GM21447 (cell line): ENCODE data around the gene NFATC1.

Experiments used
- ATAC-seq: cut with Tn5 transposase; IDR thresholded peaks from one replicate; pipeline ENCODE4 v1.9.1; 2021; ENCODE audit not compliant: unreplicated experiment

NFATC1 gene

GRCh38 chr18:79452190-79452990, 56.7 kb downstream of the NFATC1 start:
- ATAC-seq = no peak

- no peak for ATAC-seq
Measured at GRCh38 chr18:79452991-79453645, 57.4 kb downstream of the NFATC1 start.

DNA sequence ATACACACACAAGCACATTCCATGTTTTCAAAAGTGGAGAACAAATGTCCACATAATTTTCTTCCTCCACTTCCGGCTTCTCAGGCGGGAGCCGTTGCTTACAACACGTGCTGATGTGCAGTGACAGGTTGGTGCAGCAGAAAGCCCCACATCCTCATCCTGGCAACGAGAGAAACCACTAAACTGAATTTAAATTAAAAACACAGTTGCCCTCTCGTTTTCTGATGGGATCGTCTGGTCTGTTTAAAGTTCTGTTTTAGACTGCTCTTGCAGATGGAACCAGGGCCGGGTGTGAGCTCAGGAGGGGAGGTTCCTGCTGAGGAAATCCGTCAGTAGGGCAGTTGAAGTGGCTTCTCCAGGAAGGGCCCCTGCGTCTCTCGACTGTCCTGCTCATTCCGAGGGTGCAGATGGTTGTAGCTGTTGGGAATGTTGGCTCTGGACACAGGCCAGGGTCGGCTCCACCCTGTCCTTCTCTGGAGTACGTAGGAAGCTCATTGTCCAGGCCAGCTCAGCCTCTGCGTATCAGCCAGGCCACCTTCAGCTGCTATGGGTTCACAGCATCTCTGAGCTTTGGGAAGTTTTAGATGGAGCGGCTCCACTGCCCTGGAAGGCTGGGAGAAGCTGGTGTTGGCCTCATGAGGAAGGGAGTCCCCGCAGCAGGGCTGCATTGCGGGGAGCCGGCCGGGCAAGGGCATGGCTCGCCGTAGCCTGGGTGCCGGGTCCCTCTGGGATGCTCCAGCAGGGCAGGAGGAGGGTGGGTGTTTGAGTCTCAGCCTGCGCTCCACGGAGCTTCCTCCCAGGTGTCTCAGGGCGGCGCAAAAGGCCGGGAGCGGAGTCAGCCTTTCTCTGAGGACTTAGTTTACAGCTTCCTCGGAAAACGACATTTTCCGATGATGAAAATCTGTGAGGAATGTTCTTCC, 58.3 kb downstream of the NFATC1 start:
- no peak for ATAC-seq

DNA sequence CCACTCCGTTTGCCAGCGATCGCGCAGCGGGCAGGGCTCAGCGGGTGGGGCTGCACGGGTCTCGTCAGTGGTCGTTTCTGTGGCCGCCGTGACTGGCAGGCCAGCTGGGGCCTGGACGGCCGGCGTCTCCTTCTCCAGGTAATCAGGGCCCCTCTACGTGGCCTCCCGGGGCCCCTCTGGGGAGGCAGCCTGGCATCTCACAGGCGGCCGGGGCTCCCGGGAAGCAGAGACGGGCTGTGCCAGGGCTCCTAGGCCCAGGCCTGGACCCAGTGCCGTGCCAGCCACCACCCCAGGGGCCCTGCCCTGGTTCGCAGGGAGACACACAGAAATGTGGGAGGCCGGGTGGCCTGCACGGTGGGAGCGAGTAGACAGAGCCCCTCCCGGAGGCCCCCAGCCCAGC, 59.5 kb downstream of the NFATC1 start:
- no peak for ATAC-seq

- no peak for ATAC-seq
Measured at GRCh38 chr18:79456105-79456980, 60.6 kb downstream of the NFATC1 start.

- no peak for ATAC-seq
Measured at GRCh38 chr18:79457239-79457638, 61.5 kb downstream of the NFATC1 start.

DNA sequence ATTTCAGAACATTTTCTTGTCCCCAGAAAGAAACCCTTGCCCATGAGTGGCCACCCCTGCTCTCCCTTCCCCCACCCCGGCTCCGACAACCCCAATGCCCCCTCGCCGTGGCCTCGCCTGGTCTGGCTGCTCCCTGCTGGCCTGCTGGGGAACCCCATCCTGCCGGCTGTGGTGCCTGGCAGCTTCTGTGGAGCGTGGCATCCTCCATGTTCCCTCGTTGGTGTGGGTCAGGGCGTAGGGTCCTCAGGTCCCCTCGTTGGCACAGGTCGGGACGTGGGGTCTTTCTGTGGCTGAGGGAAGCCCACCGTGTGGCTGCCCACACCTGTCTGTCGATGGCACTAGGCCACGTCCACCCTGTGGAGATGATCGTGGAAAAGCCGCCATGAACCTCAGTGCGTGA, 61.9 kb downstream of the NFATC1 start:
- ATAC-seq = no peak

DNA sequence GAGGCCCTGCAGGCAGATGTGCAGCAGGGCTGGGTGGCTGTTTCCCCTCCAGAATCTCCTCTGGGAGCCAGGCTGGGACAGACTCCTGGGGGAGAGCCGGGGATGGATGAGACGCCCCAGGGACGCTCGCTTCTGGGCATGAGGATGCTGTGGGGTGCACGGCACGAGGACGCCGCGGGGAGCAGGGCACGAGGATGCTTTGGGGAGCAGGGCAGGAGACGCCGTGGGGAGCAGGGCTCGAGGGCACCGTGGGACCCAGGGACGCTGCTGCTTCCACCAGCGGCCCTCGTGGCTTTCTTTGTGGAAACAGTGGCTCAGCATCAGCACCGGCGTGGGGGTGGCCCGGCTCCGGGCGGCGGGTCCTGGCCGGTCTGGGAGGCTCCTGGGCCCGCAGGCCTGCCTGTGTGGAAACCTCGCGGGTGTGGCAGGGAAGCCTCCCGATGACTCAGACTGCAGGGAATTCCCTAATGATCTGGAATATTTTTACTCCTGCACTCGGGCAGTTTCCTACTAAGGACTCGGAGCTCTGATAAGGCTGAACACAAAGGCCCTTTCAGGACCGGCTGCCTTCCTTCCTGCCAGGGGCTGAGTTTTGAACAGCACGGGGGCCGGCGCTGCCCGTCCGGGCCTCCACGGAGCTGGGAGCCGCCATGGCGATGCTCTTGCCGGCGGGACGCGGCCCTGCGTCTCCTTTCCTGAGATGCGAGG, 62.6 kb downstream of the NFATC1 start:
- no peak for ATAC-seq

GRCh38 chr18:79458917-79459803, 63.4 kb downstream of the NFATC1 start:
- no peak for ATAC-seq

DNA sequence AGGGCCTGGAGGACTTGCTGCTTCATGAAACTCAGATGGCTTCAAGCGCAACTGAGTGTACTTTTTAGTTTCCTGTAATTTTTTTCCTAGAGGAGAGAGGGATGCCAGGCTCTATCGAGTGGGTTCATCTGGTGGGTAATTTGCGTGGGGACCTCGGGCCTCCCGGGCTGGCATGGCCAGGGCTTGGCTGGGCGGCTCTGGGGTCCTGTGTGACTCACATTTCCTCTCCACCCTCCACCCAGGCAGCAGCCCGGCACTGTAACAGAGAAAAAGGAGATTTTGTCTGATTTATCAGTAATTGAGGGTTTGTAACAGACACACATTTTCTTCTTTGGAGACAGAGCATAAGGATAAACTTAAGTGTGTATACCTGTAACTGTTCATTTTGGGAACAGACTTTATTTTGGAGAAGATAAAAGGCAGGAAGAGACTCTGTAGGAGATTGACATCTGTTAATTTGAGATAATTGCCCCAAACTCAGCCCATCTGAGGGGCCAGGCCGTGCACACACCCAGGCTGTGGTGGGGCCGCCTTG, 64.3 kb downstream of the NFATC1 start:
- ATAC-seq = peak; percentile 25

DNA sequence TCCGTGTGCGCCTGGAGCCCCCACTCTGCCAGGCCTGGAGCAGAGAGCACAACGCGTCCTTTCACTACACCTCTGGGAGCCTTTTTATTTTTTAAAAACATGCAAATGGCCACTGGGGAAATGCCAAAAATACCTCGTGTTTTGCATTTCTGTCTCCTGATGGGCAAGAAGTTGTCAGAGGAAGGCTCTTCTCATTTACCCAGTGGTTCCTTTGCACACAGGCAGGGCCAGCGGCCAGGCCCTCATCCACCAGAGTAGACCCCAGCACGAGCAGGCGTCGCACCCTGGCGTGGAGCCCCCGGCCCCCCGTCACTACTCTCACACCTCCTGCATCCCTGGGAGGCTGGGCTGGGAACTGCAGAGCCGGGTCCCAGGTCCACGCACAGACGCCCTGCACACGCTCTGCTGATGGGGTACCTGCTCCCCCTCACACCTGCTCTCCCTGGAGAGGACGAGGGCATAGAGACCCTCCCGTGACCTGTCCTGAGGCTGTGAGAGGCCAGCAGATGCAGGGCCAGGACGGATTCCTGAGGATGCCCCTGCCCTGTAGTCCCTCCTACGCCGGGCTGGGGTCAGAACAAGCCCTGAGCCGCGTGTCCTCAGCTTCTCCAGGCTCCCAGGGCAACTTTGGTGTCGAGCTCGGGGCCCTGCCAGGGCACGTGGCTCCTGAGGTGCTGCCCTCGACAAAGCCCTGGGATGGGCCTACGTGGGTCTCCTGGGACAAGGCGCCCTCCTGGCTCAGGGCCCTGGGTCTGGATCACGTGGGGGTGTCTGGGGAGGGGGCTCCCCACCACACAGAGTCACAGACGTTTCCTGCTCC, 65.0 kb downstream of the NFATC1 start:
- ATAC-seq = peak; percentile 79

DNA sequence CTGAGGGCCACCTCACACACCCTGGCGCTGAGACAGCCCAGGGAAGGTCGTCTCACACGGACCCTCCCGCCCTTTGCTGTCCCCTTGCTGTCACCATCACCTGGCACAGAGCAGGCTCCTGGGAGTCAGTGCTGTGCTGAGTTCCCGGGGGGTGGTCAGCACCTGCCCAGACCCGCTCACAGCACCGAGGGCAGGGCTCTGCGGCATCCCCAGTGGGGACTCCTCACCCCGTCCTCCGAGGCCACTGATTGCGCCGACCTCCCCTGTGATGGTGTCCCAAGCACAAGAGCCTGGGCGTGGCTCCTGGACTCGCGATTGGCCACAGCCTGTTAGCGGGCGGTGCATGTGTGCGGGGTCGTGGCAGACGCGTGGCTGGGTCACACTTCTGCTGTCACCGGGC, 65.9 kb downstream of the NFATC1 start:
- no peak for ATAC-seq

DNA sequence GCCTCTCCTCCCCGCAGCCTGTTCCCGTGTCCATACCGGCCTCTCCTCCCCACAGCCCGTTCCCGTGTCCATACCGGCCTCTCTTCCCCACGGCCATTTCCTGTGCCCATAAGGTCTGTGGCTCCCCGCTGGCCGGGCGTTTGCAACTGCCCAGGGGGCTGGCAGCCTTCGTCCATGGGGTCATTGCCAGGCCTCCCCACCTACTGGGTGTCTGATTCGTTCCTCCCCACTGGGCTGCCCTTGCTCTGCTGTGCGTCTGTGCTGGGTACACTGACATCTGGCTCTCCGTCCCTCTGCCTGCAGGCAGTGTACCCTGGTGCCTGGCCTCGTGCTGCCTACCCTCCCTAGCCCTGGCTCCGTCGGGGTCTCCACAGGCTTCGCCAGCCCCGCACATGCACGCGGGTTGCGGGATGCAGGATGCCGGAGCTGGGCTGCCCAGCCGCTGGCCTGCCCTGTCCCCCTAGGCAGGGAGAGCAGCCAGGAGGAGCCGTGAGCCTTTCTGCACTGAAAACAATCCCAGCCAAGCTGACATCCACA, 67.8 kb downstream of the NFATC1 start:
- ATAC-seq = no peak

DNA sequence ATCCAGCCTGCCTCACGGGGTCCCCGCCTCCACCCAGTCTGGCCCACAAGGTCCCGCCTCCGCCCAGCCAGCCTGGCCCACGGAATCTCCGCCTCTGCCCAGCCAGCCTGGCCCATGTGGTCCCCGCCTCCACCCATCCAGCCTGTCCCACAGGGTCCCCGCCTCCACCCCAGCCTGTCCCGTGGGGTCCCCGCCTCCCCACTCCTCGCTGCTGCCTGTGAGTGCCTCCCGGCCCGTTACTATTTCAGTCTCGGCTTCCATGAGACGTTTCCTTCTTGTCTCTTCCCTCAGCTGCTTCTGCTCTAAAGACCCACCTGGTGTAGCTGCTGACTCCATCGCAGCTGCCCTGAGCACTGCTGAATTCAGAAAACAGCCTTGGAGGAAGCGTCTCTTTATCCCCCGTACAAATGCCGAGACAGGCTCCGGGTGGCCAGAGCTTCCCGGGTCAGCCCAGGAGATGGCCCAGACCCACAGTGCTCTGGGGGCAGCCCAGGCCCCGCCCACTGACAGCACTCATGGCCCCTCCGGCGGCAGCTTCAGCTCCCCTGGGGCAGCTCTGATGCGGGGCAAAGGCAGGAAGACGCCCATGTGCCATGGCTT, 69.8 kb downstream of the NFATC1 start:
- ATAC-seq = peak; percentile 79

- peak; percentile 40 for ATAC-seq
Measured at GRCh38 chr18:79466591-79466990, 70.9 kb downstream of the NFATC1 start.

GRCh38 chr18:79467126-79467525, 71.4 kb downstream of the NFATC1 start:
- no peak for ATAC-seq

- no peak for ATAC-seq
Measured at GRCh38 chr18:79468119-79468789, 72.5 kb downstream of the NFATC1 start.
